Endothelial cell of umbilical vein (primary cell): ENCODE data around the gene MAPKAP1.

Experiments used
- MYC ChIP-seq: IDR thresholded peaks from one replicate; pipeline ENCODE4 v1.6.1; 2011; ENCODE audit warnings: mild to moderate bottlenecking, low read depth, low read length
- POLR2AphosphoS5 ChIP-seq: IDR thresholded peaks from 2 replicates; pipeline ENCODE4 v1.6.1; 2012; ENCODE audit warnings: low read depth, mild to moderate bottlenecking, control low read depth, low read length, moderate library complexity; ENCODE audit not compliant: insufficient read depth
- TF ChIP-seq, protein P1 (sequence below), 2 donors: IDR thresholded peaks; 1 replicate in 1 of 2; 2 replicates in 1 of 2; pipeline ENCODE4 v1.5.1; 2011; ENCODE audit warnings: low read length in 2 of 2, mild to moderate bottlenecking in 2 of 2, moderate library complexity in 2 of 2, control low read depth in 1 of 2, inconsistent platforms in 1 of 2, low read depth in 1 of 2; ENCODE audit not compliant: insufficient read depth in 1 of 2; ENCODE audit errors: extremely low read depth in 1 of 2

DNA sequence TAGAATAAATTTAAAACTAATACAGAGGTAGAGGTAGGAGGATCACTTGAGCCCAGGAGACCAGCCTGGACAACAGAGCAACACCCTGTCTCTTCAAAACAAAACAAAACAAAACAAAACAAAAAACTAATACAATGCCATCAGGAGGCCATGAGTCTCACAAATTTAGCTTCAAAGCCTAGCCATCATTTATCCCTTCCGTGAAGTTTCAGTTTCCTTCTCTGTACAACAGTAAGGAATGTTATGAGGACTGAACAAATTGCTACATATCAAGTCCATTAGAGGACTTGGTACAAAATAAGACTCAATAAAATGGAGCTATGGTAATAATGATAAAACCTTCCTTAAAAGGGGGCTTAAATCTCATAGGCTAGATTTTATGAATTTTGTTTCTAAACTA, 60.8 kb downstream of the MAPKAP1 start:
- TF ChIP-seq, protein P1, sequence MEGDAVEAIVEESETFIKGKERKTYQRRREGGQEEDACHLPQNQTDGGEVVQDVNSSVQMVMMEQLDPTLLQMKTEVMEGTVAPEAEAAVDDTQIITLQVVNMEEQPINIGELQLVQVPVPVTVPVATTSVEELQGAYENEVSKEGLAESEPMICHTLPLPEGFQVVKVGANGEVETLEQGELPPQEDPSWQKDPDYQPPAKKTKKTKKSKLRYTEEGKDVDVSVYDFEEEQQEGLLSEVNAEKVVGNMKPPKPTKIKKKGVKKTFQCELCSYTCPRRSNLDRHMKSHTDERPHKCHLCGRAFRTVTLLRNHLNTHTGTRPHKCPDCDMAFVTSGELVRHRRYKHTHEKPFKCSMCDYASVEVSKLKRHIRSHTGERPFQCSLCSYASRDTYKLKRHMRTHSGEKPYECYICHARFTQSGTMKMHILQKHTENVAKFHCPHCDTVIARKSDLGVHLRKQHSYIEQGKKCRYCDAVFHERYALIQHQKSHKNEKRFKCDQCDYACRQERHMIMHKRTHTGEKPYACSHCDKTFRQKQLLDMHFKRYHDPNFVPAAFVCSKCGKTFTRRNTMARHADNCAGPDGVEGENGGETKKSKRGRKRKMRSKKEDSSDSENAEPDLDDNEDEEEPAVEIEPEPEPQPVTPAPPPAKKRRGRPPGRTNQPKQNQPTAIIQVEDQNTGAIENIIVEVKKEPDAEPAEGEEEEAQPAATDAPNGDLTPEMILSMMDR (IDR thresholded peaks at IDR 0.05; ENCODE audit: extremely low read depth in 1 of 2, insufficient read depth in 1 of 2, low read depth in 1 of 2, low read length in 2 of 2) = no peak
- no peak for TF ChIP-seq MYC
- no peak for TF ChIP-seq POLR2AphosphoS5
